ENCODE data around the gene COL5A1.

- TF ChIP-seq PATZ1 (CRISPR knock-in tag; IDR thresholded peaks at IDR 0.05; ENCODE audit: borderline replicate concordance), result no peak
- no peak for TF ChIP-seq CSRNP3 (CRISPR knock-in tag; IDR thresholded peaks at IDR 0.05)
- TF ChIP-seq ZFP3 (CRISPR knock-in tag; IDR thresholded peaks at IDR 0.05), result no peak
- TF ChIP-seq TOX (CRISPR knock-in tag; IDR thresholded peaks at IDR 0.05; ENCODE audit: borderline replicate concordance), result no peak
- no peak for TF ChIP-seq TSHZ2 (CRISPR knock-in tag; IDR thresholded peaks at IDR 0.05)
- TF ChIP-seq ESRRG (CRISPR knock-in tag; IDR thresholded peaks at IDR 0.05), result no peak
Measured at GRCh38 chr9:134750450-134751155, 109.0 kb downstream of the COL5A1 start.

Measured in SK-N-SH treated with all-trans-retinoic acid at 6 μM for 48 hours (cell line).